Measurements from ENCODE around the gene OTOG. TPM values are rescaled to one million over a fixed set of nuclear protein-coding genes. Genes with fewer than 3 reads are reported as not detected.
A peak's percentile ranks its signal among the peaks of the same experiment; 100 is the strongest.

OTOG gene
- total RNA-seq, 1 donor from 2014 or later = not detected

- TF ChIP-seq CTCF (IDR thresholded peaks at IDR 0.05) = no peak
- no peaks in the 10 kb centered on the region for H3K4me1 ChIP-seq
- no peaks in the 10 kb centered on the region for H3K27me3 ChIP-seq
- intact Hi-C loops (cut with DNase I) = no loop called here
- DNase-seq (ENCODE audit: low spot score in 2 of 2) = no peak
- H3K27ac ChIP-seq = no peak within 1 kb of the TSS
- H3K36me3 ChIP-seq = no peaks in the 10 kb centered on the region
- peak within 1 kb of the TSS in 1 of 2 donors; percentile 9 for H3K4me3 ChIP-seq
- H3K9me3 ChIP-seq = no peaks in the 10 kb centered on the region
These were observed 2.9 kb upstream of the OTOG start, which contains the start of gene USH1C for GRCh38 chr11:17544181-17544622. Gene USH1C (minus strand): TSS chr11:17544416. CDS start chr11:17544307, 109 bp downstream.

GRCh38 chr11:17546240-17546639 is 819 bp upstream of the OTOG start:
- intact Hi-C loops (cut with DNase I) = no loop called here
- H3K4me3 ChIP-seq = no peak overlapping the region

GRCh38 chr11:17547932-17548331 is 873 bp downstream of the OTOG start:
- Histone ChIP-seq H3K36me3 (no peaks in the 10 kb centered on the region), H3K4me3 (no peak overlapping the region), H3K4me1 (no peaks in the 10 kb centered on the region), H3K27ac (no peak overlapping the region), H3K9me3 (no peaks in the 10 kb centered on the region), H3K27me3 (no peaks in the 10 kb centered on the region)
- DNase-seq (ENCODE audit: low spot score in 2 of 2) = peak in 1 of 2 donors; percentile 24
- no peak for TF ChIP-seq CTCF (IDR thresholded peaks at IDR 0.05)
- intact Hi-C loops (cut with DNase I) = no loop called here

More at GRCh38 chr11:17546240-17546639, 819 bp upstream of the OTOG start:
- DNase-seq (ENCODE audit: low spot score in 2 of 2) = no peak
- no peaks in the 10 kb centered on the region for H3K36me3 ChIP-seq
- H3K9me3 ChIP-seq = no peaks in the 10 kb centered on the region
- no peak for TF ChIP-seq CTCF (IDR thresholded peaks at IDR 0.05)
- H3K27ac ChIP-seq = no peak overlapping the region
- H3K4me1 ChIP-seq = no peaks in the 10 kb centered on the region
- no peaks in the 10 kb centered on the region for H3K27me3 ChIP-seq

- TF ChIP-seq CTCF (IDR thresholded peaks at IDR 0.05) = no peak
- H3K27me3 ChIP-seq = no peaks in the 10 kb centered on the region
- intact Hi-C loops (cut with DNase I) = no loop called here
These were observed 1.4 kb downstream of the OTOG start for GRCh38 chr11:17548444-17548843.

GRCh38 chr11:17550450-17551346 is 3.6 kb downstream of the OTOG start:
- H3K4me1 ChIP-seq = no peaks in the 10 kb centered on the region
- no peaks in the 10 kb centered on the region for H3K36me3 ChIP-seq
- H3K27ac ChIP-seq = no peak overlapping the region
- no peaks in the 10 kb centered on the region for H3K27me3 ChIP-seq
- no peak for DNase-seq (ENCODE audit: low spot score in 2 of 2)
- no peak for TF ChIP-seq CTCF (IDR thresholded peaks at IDR 0.05)
- no peak overlapping the region for H3K4me3 ChIP-seq
- intact Hi-C loops (cut with DNase I) = no loop called here
- H3K9me3 ChIP-seq = no peaks in the 10 kb centered on the region

More at GRCh38 chr11:17548444-17548843, 1.4 kb downstream of the OTOG start:
- H3K9me3 ChIP-seq = no peaks in the 10 kb centered on the region
- H3K36me3 ChIP-seq = no peaks in the 10 kb centered on the region
- H3K4me1 ChIP-seq = no peaks in the 10 kb centered on the region
- no peak overlapping the region for H3K27ac ChIP-seq
- DNase-seq (ENCODE audit: low spot score in 2 of 2) = peak in 1 of 2 donors; percentile 41
- no peak overlapping the region for H3K4me3 ChIP-seq

Measured in ascending aorta (tissue), 2 donors.